Activated CD4-positive, alpha-beta T cell treated with anti-CD3 and anti-CD28 coated beads, Interleukin-2, amount 10 ng/mL, durations not matched to agents 24 days and 14 days (primary cell): ENCODE measurements around the gene C8G. TPM values are rescaled to one million over a fixed set of nuclear protein-coding genes. Genes with fewer than 3 reads are reported as not detected.

ENCODE experiments used
- DNase-seq: peaks from one replicate; pipeline ENCODE4 v3.0.0; 2022
- H3K27ac Mint-ChIP-seq: one replicate; pipeline ENCODE4 v1.8.0; 2022; ENCODE audit warnings: mild to moderate bottlenecking, mixed read lengths
- H3K27me3 Mint-ChIP-seq: one replicate; pipeline ENCODE4 v1.8.0; 2022; ENCODE audit warnings: mixed read lengths
- H3K36me3 Mint-ChIP-seq: one replicate; pipeline ENCODE4 v1.8.0; 2022; ENCODE audit warnings: low read depth, mild to moderate bottlenecking, mixed read lengths
- H3K4me1 Mint-ChIP-seq: one replicate; pipeline ENCODE4 v1.8.0; 2021; ENCODE audit warnings: mixed read lengths
- H3K4me3 Mint-ChIP-seq: one replicate; pipeline ENCODE4 v1.8.0; 2022; ENCODE audit warnings: mild to moderate bottlenecking, moderate library complexity, mixed read lengths
- H3K9me3 Mint-ChIP-seq: one replicate; pipeline ENCODE4 v1.8.0; 2021; ENCODE audit warnings: mixed read lengths
- intact Hi-C: fragments of 100-400 bp; cut with micrococcal nuclease; formaldehyde crosslinking; loops from one replicate; pipeline ENCODE4 v1.15.1; 2023
- total RNA-seq: library from RNA; stranded (reverse); gene quantifications from 2 replicates; pipeline ENCODE4 v1.2.3, GENCODE V29; 2022

The C8G gene
- total RNA-seq, 1 donor from 2014 or later: 1.7 TPM

DNA sequence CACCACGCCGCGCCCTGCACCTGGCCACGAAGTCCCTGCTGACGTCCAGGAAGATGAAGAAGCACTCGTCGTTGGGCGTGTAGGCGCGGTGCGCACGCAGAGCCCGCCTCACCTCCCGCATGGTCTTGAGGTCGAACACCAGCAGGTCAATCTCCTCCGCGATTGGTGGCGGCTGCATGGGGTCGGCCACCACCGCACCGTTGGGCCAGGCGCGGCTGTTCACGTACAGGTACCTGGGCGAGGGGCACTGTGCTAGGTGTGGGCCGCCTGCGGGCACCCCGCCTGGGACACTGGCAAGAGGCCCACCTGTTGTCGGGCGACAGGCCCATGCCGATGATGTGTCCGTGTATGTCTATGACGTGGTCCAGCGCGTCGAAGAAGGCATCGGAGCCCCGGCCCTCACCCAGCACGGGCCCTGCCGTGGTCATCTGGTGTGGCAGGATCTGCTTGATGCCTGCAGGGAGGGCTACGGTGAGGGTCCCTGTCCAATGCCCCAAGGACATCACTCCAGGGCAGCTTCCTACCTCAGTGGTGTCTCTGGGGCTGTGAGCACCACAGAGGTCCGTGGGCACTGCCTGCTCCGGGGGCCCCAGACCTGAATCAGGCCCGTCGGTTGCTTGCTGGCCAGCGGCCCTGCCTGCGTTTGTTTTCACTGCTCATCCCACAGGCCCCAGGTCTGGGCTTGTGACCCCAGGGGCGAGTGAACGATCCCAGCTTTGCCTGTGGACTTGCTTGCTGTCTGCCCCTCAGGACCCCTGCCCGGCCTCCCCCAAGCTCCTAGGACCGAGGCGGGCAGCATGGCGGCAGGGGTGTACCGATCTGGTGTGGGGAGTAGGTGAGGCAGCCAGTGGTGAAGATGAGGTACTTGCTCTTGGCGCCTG lies 3.6 kb upstream of the C8G start:
- Mint-ChIP-seq H3K36me3 (peaks cover 25% of the 10 kb centered on the region), H3K4me3 (no peak overlapping the region), H3K27ac (no peak overlapping the region), H3K9me3 (no peaks in the 10 kb centered on the region), H3K4me1 (peaks cover 3% of the 10 kb centered on the region), H3K27me3 (no peaks in the 10 kb centered on the region)
- intact Hi-C loops: no loop called here
- peak; percentile 61 for DNase-seq

DNA sequence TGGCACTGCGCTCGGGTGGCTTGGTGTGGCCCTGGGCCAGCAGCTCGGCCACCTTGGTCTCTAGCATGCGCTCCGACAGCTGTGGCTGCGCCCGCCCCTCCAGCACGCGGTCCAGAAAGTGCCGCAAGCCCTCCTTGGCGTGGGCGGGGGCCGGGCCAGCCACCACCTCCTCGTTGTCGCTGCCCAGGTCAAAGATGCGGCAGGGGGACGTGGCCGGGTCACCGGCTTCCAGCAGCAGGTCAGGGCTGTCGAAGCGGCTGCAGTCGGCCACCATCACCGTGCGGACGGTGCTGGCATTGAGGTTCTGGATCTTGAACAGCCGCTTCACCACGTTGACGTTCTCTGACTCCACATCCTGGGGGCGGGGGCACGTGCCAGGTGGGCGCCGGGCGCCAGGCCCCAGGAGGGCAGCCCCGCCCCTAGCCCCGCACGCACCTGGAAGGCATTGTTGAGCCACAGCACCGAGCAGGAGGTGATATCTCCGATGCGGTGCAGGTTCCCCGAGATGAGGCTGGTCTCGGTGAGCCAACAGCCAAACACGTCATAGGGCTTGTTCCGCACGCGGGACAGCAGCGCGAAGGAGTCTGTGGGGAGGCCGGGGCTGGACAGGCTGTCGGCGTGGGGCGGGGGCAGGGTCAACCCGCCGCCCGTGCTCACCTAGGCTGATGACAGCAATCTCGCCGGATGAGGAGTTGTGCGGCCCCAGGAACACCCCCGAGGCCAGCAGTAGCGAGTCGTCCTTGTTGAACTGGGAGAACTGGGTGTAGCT lies 2.7 kb upstream of the C8G start:
- Mint-ChIP-seq H3K4me3 (peak overlapping the region; percentile 83), H3K36me3 (peaks cover 21% of the 10 kb centered on the region), H3K27me3 (no peaks in the 10 kb centered on the region), H3K9me3 (no peaks in the 10 kb centered on the region), H3K4me1 (peaks cover 3% of the 10 kb centered on the region), H3K27ac (peak overlapping the region; percentile 8)
- peak; percentile 60 for DNase-seq
- intact Hi-C loops: no loop called here

DNA sequence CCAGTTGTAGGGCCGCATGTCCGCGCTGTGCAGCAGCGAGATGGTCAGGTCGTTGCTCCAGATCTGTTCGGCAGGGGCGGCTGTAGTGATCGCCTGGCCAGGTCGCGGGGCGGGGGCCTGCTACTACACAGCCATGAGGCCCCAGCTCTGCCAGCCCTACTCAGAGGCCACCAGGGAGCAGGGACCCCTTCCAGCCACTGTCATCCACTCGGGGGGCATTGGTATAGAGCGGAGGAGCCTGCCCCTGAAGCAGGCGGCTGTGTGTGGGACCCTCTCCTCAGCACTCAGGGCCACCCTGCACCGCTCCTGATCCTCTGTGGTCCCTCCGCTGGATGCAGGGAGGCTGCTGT lies 2.2 kb upstream of the C8G start:
- Mint-ChIP-seq H3K27ac (peak overlapping the region; percentile 8), H3K27me3 (no peaks in the 10 kb centered on the region), H3K4me3 (peak overlapping the region; percentile 83), H3K4me1 (peaks cover 3% of the 10 kb centered on the region), H3K9me3 (no peaks in the 10 kb centered on the region), H3K36me3 (peaks cover 18% of the 10 kb centered on the region)
- intact Hi-C loops: no loop called here
- no peak for DNase-seq

DNA sequence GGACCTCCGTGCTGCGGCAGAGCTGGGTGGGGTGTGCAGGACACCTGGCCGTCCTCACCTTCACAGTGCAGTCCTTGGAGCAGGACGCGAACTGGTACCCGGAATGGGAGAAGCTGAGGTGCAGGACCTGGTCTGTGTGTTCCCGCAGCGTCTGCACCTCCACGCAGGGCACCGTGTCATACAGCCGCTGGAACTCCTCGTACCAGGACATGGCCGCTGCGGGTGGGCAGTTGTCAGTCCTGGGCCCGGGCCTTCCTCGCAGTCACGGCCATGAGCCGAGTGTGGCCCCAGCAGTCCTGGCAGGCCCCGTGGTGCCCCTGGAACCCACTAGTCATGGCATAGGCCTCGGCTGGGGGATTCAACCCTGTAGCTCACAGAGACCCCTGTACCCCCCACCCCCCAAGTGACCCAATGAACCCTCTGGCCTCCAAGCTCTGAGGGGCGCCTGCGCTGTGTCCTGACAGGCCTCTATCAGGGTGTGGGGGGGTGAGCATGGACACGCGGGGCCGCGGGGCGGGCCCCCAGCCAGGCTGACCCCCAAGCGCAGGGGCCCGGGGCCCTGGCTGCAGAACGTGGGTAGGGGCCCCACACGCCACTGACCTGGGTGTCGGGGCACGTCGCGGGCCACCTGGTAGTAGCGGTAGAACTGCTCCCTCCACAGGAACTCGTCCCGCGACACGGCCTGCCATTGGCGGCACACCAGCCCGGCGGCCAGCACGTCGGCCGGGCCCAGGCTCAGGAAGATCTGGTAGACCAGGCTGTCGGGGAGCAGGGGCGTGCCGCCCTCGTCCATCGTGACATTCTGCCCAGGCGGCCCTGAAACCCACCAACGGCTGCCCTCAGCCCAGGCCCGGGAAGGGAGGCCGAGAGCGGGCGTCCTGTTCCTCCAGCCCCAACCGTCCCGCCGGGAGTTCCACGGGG lies 1.5 kb upstream of the C8G start:
- Mint-ChIP-seq H3K36me3 (peaks cover 16% of the 10 kb centered on the region), H3K9me3 (no peaks in the 10 kb centered on the region), H3K27me3 (no peaks in the 10 kb centered on the region), H3K27ac (peak overlapping the region; percentile 82), H3K4me1 (peaks cover 3% of the 10 kb centered on the region), H3K4me3 (peak overlapping the region; percentile 83)
- intact Hi-C loops: loop anchor here (1.0 kb wide), 4 partner anchors 41 to 94 kb away; partner anchors contain the start of genes PAXX, PHPT1 and TRAF2
- peak; percentile 85 for DNase-seq

DNA sequence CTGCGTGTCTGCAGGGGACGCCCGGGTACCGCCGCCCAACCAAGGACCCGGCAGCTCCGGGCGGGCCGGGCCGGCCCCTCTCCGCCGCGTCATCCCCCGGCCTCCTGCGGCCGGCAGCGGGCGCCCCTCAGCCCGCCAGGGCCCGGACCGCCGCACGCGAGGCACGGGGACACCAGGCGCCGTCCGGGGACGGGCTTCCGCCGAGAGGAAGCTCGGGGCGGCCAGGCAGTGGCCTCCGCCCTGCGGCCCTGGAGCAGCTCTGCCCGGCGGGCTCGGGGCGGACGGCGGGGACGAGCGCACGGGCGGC lies 878 bp upstream of the C8G start:
- Mint-ChIP-seq H3K4me3 (peak overlapping the region; percentile 83), H3K27ac (no peak overlapping the region), H3K27me3 (no peaks in the 10 kb centered on the region), H3K4me1 (peaks cover 3% of the 10 kb centered on the region), H3K9me3 (no peaks in the 10 kb centered on the region), H3K36me3 (peaks cover 12% of the 10 kb centered on the region)
- no peak for DNase-seq
- intact Hi-C loops: loop anchor here (1.0 kb wide), 4 partner anchors 42 to 95 kb away; partner anchors contain the start of genes PAXX, PHPT1 and TRAF2

DNA sequence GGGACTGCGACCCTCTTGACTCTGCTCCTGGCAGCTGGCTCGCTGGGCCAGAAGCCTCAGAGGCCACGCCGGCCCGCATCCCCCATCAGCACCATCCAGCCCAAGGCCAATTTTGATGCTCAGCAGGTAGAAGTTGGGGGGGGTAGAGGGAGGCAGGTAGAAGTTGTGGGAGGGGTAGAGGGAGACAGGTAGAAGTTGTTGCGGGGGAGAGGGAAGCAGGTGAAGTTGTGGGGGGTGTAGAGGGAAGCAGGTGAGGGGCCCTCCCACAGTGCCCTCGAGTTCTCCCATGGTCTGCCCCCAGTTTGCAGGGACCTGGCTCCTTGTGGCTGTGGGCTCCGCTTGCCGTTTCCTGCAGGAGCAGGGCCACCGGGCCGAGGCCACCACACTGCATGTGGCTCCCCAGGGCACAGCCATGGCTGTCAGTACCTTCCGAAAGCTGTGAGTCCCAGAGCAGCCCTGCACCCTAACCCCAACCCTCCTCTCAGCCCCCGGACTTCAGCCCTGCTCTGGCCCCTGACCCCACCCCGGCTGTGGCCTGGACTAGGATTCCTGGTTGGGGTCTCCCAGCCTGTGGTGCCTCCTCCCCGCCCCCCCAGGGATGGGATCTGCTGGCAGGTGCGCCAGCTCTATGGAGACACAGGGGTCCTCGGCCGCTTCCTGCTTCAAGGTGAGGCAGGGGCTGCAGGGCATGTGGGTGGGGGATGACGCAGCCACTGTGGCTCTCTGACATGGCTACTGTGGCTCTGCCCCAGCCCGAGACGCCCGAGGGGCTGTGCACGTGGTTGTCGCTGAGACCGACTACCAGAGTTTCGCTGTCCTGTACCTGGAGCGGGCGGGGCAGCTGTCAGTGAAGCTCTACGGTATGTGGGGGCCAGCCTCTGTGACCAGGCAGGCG lies 537 bp downstream of the C8G start:
- H3K36me3 Mint-ChIP-seq: peaks cover 12% of the 10 kb centered on the region
- DNase-seq: no peak
- peaks cover 5% of the 10 kb centered on the region for H3K4me1 Mint-ChIP-seq
- H3K27me3 Mint-ChIP-seq: no peaks in the 10 kb centered on the region
- intact Hi-C loops: no loop called here
- H3K4me3 Mint-ChIP-seq: no peak overlapping the region
- H3K9me3 Mint-ChIP-seq: no peaks in the 10 kb centered on the region
- no peak overlapping the region for H3K27ac Mint-ChIP-seq

DNA sequence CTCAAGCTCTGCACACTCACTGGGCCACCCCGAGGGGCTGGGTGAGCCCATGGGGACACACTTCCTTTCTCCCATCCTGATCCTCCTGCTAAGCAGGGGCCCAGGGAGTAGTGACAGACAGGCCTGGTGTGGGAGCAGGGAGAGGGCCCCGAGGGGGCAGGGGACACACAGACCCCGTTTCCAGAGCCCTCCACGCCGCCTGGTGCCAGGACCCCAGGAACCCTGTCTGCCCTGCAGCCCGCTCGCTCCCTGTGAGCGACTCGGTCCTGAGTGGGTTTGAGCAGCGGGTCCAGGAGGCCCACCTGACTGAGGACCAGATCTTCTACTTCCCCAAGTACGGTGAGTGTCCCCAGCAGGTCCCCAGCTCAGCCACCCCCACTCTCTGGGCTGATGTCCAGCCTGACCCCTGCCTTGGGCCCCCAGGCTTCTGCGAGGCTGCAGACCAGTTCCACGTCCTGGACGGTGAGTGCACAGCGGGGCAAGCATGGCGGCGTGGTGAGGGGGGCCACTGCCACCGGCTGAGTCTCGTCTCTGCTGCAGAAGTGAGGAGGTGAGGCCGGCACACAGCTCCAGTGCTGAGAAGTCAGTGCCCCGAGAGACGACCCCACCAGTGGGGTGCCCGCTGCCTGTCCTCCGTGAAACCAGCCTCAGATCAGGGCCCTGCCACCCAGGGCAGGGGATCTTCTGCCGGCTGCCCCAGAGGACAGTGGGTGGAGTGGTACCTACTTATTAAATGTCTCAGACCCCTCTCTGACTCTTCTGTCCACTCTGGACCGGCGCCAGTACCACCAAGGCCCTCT lies 1.4 kb downstream of the C8G start:
- intact Hi-C loops: no loop called here
- H3K27ac Mint-ChIP-seq: no peak overlapping the region
- peaks cover 9% of the 10 kb centered on the region for H3K36me3 Mint-ChIP-seq
- H3K4me3 Mint-ChIP-seq: no peak overlapping the region
- DNase-seq: no peak
- no peaks in the 10 kb centered on the region for H3K9me3 Mint-ChIP-seq
- H3K4me1 Mint-ChIP-seq: peaks cover 7% of the 10 kb centered on the region
- H3K27me3 Mint-ChIP-seq: no peaks in the 10 kb centered on the region

DNA sequence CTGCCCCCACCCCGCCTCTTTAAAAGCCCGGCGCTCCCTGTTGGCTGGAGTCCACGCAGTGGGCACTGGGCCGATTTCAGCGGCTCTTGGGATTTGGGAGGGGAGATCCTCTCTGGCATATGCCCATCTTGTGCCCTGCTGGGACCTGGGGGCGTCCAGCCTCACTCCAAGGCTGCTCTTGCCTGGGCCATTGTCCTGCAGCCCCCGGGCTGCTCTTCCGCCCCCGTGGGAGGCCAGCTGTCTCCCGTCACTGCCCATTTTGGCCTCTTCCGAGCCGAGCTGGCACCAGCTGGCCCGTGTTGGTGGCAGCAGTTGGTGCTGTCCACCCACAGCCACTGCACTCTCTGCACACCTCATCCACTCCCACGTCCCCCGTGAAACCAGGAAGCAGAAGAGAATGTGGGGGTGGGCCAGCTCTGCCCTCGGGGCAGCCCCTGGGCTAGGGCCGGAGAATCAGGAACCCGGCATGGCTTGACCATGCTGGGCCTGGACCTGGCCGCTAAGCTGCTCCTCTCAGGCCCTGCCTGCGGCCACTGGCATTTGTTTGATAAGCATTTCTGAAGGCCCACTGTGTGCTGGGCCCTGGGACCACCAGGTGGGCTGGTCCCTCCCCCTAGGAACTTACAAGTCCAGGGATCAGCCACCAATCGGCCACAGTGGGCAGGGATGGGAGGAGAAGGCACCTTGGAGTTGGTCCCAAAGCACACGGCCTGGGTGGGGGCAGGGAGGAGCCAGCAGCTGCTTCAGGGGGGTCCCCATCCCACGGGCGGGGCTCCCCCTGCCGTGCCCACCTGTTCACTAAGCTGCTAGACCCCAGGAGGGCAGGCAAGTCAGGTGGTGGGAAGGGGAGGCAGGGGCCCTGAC lies 2.2 kb downstream of the C8G start:
- peak; percentile 59 for DNase-seq
- no peak overlapping the region for H3K4me3 Mint-ChIP-seq
- peaks cover 7% of the 10 kb centered on the region for H3K4me1 Mint-ChIP-seq
- H3K9me3 Mint-ChIP-seq: no peaks in the 10 kb centered on the region
- no peak overlapping the region for H3K27ac Mint-ChIP-seq
- no peaks in the 10 kb centered on the region for H3K27me3 Mint-ChIP-seq
- H3K36me3 Mint-ChIP-seq: peaks cover 4% of the 10 kb centered on the region
- intact Hi-C loops: no loop called here

DNA sequence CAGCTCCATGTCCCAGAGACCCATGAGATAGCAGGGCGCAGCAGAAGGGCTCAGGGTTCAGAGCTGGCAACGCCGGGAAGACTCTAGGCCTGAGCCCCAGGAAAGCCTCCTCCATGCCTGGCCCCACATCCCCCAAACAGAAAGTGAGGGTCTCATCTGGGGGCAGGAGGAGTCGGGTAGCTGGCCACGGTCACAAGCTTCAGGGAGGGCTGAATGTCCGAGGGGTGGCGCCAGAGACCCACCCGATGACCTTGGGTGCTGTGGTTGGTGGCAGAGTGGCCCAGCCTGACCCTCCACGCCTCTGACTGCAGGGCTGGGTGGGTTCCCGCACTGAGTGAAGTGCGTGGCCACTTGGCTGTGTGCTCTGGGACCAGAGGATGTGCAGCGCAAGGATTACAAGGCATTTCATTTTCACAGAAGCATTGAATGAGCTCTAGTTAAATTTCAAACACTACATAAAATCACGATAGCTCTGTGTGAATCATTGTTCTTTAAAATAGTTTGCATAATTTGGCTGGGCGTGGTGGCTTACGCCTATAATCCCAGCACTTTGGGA lies 3.0 kb downstream of the C8G start:
- Mint-ChIP-seq H3K4me1 (peaks cover 7% of the 10 kb centered on the region), H3K36me3 (peaks cover 3% of the 10 kb centered on the region), H3K4me3 (peak overlapping the region; percentile 88), H3K9me3 (no peaks in the 10 kb centered on the region), H3K27me3 (no peaks in the 10 kb centered on the region), H3K27ac (no peak overlapping the region)
- intact Hi-C loops: no loop called here
- peak; percentile 61 for DNase-seq

DNA sequence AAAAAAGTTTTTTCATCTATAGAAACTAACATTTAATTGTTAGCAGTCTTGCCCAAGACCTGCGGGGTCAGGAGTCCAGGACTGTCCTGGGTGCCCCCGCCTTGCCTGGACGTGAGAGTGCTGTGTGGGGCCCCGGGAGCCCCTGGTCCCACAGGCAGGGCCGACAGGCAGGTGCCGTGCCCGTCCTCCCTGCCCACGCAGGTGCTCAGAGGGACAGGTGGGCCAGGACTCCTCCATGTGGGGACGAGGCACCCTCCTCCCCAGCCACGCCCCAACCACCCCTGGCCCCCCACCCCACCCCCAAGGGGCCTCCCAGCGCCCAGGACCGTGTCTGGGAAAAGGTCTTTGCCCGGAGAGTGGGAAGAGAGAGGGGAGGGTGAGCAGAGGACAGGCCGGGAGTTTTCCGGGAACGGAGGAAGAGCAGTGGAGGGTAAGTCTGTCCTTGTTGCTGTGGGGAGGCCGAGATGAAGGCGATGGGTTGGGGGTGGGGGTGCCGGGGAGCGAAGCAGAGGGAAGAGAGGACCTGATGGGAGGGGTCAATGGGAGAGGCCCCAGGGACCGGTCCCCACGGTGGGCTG lies 4.3 kb downstream of the C8G start:
- Mint-ChIP-seq H3K27ac (peak overlapping the region; percentile 76), H3K36me3 (no peaks in the 10 kb centered on the region), H3K27me3 (no peaks in the 10 kb centered on the region), H3K4me3 (peak overlapping the region; percentile 88), H3K4me1 (peaks cover 7% of the 10 kb centered on the region), H3K9me3 (no peaks in the 10 kb centered on the region)
- DNase-seq: no peak
- intact Hi-C loops: no loop called here
